Measurements from ENCODE around the gene NPPC. TPM values are rescaled to one million over a fixed set of nuclear protein-coding genes. Genes with fewer than 3 reads are reported as not detected.
A peak's percentile ranks its signal among the peaks of the same experiment; 100 is the strongest.

The NPPC gene
- total and polyA plus RNA-seq, 5 experiments from 2014 or later, result 0.27 TPM; not detected in 4

DNA sequence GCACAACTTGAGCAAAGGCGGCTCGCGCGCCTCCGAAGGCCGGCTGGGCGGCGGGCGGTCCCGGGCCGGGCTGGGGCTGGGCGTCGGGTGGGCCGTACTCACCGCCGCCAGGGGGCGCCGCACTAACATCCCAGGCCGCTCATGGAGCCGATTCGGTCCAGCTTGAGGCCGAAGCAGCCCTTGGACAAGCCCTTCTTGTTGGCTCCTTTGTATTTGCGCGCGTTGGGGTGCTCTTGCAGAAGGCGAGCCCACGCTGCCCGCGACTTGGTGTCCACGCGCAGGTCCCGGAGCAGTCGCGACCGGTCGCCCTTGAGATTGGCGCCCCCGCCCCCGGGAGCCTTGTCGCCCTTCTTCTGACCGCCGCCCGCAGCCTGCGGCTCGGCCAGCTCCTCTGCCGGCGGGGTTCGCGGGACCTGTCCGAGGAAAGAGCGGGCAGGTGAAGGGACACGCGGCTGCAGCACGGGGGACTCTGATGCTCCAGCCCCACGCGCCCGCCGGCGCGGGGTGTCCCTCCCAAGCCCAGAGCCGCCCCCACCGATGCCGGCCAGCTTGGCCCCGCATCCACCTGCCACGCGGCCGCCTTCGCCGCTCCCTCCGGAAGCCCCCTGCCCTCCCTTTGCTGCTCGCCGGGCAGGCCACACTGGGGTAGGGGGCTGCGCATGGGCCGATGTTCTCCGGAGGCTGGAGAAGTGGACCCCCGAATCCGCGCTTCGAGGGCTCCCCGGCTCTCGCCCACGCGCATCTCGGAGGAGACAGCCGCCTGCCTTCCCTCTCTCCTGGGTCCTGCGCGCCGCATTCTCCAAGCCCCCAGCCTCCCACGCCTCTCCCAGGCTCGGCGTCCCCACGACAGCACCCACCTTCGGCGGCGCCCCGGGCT is 655 bp downstream of the NPPC start:
- Mint-ChIP-seq H3K36me3 (no peaks in the 10 kb centered on the region), H3K27me3 (peaks cover 12 to 42% (median 28%) of the 10 kb centered on the region in 5 donors), H3K4me3 (peak overlapping the region in 9 of 10 donors; percentile 48 to 86 (median 69)), H3K27ac (no peak overlapping the region), H3K9me3 (no peaks in the 10 kb centered on the region), H3K4me1 (peaks cover 10 to 17% (median 13%) of the 10 kb centered on the region in 4 donors)
- peak; percentile 56 to 65 for ATAC-seq
- POLR2A ChIA-PET, result interaction anchor here (0.5 to 1.0 kb wide), 2 partner anchors 106 to 402 kb away, joined by 3 to 4 read pairs; no protein-coding TSS in a partner anchor
- DNase-seq, result peak; percentile 33 to 82 (median 70)

DNA sequence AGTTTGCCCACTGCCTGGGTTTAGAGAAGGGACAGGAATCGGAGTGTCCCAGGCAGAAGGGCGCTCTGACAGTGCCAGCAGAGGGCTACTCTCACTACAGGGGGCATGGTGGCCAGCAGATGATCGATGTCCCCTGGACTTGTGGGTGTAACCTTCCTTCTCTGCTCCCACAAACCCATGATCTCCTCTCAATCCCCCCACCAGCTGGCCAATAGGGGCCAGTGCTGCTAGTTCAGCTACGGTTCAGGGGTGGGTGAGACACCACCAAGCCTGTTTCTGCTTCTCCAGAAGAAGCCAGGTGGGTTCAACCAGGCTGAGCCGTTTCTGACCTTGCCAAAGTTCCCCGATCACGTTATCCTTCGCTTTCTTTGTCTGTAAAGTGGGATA is 1.3 kb downstream of the NPPC start:
- no peaks in the 10 kb centered on the region for H3K9me3 Mint-ChIP-seq
- H3K4me1 Mint-ChIP-seq, result peaks cover 10 to 17% (median 13%) of the 10 kb centered on the region in 4 donors
- DNase-seq (no peak), ATAC-seq (no peak)
- peak overlapping the region; percentile 31 to 82 (median 77) for H3K4me3 Mint-ChIP-seq
- H3K27me3 Mint-ChIP-seq, result peaks cover 12 to 42% (median 28%) of the 10 kb centered on the region in 5 donors
- H3K27ac Mint-ChIP-seq, result peak overlapping the region in 2 of 10 donors; percentile 16 to 47
- POLR2A ChIA-PET, result interaction anchor here (1.0 kb wide), 1 partner anchor 403 kb away, joined by 4 read pairs; no protein-coding TSS in a partner anchor
- H3K36me3 Mint-ChIP-seq, result no peaks in the 10 kb centered on the region

DNA sequence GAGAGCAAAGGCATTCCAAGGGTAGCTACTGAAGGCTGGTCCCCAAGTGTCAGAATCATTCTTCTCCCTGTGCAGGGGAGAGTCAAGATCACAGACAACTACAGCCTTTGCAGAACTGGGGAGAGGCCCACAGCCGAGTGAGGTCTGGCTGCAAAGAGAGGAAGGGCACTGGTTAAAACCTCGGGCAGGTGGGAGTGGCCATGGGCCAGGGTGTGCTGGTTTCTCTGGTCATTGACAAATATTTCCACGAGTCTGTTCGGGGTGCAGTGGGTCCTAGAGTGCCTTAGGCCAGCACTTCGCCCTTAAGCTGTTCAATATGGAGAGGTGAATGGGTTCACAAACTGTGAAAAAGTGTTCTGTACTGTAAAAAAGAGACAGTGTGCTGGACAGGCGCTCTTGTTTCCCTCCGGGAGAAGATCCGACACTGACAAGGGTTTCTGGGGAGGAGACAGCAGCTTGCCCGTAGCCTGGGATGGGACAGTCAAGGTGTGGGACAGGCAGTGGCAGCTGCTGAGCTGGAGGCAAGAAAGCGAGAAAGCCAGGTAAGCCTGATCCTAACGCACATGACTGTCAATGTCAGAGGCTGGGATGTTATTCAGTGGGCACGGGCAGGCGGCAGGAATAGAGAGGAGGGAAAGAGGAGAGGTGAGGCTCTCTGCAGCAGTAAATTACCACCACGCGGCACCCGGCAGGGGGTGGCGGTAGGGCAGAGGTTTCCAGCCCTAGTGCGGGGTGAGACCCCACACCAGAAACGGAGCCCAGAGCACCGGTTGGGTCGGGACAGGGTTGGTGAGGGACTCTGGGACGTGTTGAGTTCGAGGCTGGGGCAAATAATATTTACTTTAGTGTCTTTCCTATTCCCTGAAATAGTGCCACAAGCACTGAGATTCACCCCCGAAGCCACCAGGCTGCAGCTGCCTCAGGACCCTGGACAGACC is 2.0 kb downstream of the NPPC start:
- ATAC-seq, result no peak
- POLR2A ChIA-PET, result no interaction called here
- peaks cover 10 to 17% (median 13%) of the 10 kb centered on the region in 4 donors for H3K4me1 Mint-ChIP-seq
- peaks cover 12 to 42% (median 26%) of the 10 kb centered on the region in 5 donors for H3K27me3 Mint-ChIP-seq
- peak overlapping the region in 3 of 10 donors; percentile 7 to 47 (median 16) for H3K27ac Mint-ChIP-seq
- H3K36me3 Mint-ChIP-seq, result no peaks in the 10 kb centered on the region
- H3K9me3 Mint-ChIP-seq, result no peaks in the 10 kb centered on the region
- DNase-seq, result no peak
- peak overlapping the region; percentile 31 to 82 (median 77) for H3K4me3 Mint-ChIP-seq

DNA sequence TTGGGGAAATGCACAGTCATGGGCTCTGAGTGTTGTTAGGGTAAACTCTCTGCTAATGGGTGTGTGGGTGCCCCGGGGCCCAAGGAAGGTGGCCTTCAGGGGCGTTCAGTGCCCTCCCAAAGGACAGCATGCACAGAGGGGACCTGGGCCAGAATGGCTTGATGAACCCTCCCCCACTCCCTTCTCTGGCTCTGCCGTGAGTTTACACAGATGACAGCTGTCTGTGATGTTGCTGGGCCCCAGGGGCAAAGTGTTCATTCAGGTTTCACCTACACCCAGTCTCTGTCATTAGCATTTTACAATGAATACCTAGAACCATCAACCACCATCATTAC is 3.2 kb downstream of the NPPC start:
- no peaks in the 10 kb centered on the region for H3K36me3 Mint-ChIP-seq
- H3K27me3 Mint-ChIP-seq, result peaks cover 10 to 38% (median 23%) of the 10 kb centered on the region in 5 donors
- H3K27ac Mint-ChIP-seq, result no peak overlapping the region
- no peak for ATAC-seq
- no peaks in the 10 kb centered on the region for H3K9me3 Mint-ChIP-seq
- no peak for DNase-seq
- POLR2A ChIA-PET, result no interaction called here
- peaks cover 10 to 17% (median 13%) of the 10 kb centered on the region in 4 donors for H3K4me1 Mint-ChIP-seq
- no peak overlapping the region for H3K4me3 Mint-ChIP-seq

DNA sequence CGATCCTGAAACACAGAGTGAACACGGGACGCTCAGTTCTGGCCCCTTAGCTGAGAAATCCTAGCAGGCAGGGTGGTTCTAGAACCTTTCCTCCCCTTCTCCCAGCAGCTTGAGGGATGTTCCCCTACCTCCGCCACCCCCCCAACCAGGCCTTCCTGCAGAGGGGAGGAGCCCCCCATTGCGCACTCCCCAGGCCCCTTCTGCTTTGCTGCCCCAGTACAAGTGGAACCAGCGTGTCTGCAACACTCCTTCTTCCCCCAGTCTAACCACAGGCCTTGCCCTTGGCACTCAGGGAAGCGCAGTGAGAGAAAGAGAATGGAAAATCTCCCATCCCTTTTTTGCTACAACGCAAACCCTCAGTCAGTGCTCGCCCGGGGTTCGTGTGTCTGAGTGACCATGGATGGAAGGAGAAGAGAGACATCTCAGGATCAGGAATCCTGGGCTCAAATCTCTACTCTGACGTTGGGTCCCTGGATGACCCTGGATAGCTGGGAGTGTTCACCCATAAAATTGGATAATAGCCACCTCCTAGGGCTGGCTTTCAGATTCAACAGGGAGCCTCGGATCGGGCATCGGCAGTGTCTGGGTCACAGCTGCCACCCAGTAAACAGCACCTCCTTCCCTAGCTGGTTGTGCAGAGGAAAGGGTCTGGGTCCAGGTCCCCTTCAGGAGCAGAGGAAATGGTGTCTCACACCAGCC is 3.7 kb downstream of the NPPC start:
- H3K27me3 Mint-ChIP-seq, result peaks cover 10 to 40% (median 23%) of the 10 kb centered on the region in 5 donors
- H3K27ac Mint-ChIP-seq, result no peak overlapping the region
- no peak overlapping the region for H3K4me3 Mint-ChIP-seq
- H3K4me1 Mint-ChIP-seq, result peaks cover 10 to 17% (median 12%) of the 10 kb centered on the region in 4 donors
- POLR2A ChIA-PET, result no interaction called here
- ATAC-seq (no peak), DNase-seq (no peak)
- H3K36me3 Mint-ChIP-seq, result no peaks in the 10 kb centered on the region
- H3K9me3 Mint-ChIP-seq, result no peaks in the 10 kb centered on the region

DNA sequence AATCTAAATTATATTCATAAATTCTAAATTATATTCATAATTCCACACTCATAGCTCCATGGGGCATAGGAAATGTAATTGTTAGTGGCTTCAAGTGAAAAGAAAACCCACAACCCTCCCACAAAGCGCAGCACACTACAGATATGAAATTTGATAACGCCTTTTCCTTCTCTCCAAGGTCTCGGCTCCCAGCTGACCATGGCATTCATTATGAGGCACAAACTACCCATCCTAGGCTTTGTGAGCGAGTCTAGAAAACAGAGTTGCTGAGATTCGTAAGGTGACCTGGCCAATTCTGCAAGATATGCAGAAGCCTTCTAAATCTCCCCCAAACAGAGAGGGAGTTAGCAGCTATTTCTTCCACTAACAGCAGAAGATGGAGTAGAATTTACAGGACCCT is 5.4 kb downstream of the NPPC start:
- no peaks in the 10 kb centered on the region for H3K9me3 Mint-ChIP-seq
- no peak overlapping the region for H3K27ac Mint-ChIP-seq
- H3K4me3 Mint-ChIP-seq, result no peak overlapping the region
- DNase-seq (no peak), ATAC-seq (no peak)
- peaks cover 10 to 30% (median 17%) of the 10 kb centered on the region in 5 donors for H3K27me3 Mint-ChIP-seq
- H3K4me1 Mint-ChIP-seq, result peaks cover 0 to 6% (median 4%) of the 10 kb centered on the region in 4 donors
- H3K36me3 Mint-ChIP-seq, result no peaks in the 10 kb centered on the region
- POLR2A ChIA-PET, result no interaction called here

DNA sequence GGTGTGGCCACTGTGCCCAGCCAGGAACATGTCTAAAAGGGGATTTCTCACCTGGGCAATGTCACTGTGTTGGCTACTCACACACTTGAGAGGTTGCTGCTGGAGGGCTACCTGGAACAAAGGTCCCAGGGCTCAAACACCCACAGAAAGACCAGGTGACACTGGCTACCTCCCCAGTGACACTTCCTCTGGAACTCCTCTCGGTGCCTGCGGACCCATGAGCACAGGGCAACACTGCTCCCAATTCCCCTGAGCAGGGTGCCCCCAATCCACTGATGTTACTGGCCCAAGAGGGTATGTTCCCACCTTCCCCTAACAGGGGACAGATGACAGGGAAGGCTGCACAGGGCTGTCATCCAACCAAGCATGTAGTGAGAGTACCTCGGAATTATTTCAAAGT is 5.8 kb downstream of the NPPC start:
- Mint-ChIP-seq H3K27me3 (peaks cover 10 to 30% (median 17%) of the 10 kb centered on the region in 5 donors), H3K4me3 (no peak overlapping the region), H3K9me3 (no peaks in the 10 kb centered on the region), H3K4me1 (peaks cover 0 to 6% (median 4%) of the 10 kb centered on the region in 4 donors), H3K36me3 (no peaks in the 10 kb centered on the region), H3K27ac (no peak overlapping the region)
- POLR2A ChIA-PET, result no interaction called here
- ATAC-seq, result no peak
- DNase-seq, result no peak

DNA sequence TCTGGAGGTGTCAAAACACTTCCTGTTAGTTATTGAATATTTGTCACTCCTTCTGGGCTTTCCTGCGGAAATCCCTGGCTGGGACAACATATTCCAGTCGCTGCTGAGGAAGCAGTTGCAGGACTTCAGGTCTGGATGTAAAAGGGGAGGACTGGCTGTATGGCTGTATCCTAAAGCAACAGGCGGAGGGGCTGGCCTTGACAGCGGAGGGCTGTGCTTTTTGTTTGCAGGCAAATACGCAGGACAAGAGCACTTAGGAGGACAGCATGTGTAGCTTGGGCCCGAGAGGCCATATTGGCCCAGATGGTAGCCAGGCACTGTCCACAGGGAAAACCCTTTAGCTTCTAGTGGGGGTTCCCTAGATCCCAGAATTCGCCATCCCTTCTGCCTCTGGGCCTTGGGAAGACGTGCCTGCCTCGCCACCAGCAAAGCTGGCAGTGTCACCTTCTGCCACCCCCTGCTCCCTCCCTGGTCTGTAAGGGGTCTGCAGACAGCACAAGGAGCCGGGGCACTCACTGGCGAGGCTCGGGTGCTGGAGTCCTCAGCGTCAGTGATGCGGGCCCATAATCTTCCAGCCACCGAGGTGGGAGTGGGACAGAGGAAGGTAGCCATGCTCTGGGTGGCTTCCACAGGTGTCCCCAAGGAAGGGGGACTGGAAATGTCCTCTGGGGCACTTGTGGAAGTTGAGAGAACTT is 6.7 kb downstream of the NPPC start:
- Mint-ChIP-seq H3K4me1 (peaks cover 0 to 3% (median under 1%) of the 10 kb centered on the region in 4 donors), H3K9me3 (no peaks in the 10 kb centered on the region), H3K4me3 (no peak overlapping the region), H3K36me3 (no peaks in the 10 kb centered on the region), H3K27ac (no peak overlapping the region), H3K27me3 (peaks cover 9 to 25% (median 13%) of the 10 kb centered on the region in 5 donors)
- POLR2A ChIA-PET, result no interaction called here
- ATAC-seq (no peak), DNase-seq (no peak)

DNA sequence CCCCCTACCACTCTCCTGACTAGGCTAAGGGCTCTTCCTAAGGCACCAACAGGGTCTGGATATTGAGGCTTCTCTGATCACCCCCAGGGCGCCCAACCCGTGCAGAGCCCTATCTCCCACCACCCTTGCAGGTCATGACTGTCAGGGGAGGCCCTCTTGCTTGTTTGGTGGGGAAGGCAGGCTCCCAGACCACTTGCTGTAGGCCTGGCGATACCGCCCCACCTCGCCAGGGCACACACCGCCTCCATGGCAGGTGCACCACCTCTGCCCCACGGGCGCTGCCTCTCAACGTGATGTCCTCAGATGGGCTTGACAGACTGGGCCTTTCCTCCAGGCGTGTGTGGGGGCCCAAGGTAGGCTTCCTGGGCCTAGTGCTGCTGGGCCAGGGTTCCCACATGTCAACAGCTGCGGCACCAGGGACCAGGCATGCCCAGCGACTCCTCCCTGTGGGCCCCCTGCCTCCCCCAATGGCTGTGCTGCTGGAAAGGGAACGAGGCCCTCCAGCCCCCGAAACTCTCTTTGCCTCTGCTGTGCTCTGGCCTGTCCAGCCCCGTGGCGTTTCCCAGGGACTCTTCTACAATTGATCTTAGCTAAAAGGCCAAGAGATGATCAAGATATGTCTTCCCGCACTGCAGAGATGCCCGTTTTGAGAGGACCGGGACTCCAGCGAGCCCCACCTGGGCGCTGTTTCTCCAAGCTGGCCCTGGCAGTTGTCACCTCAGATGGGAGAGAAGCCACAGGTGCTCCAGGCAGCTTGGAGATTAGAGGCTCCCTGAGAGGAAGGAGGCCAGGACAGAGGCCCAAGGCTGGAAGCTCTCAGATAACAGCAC is 7.5 kb downstream of the NPPC start:
- Mint-ChIP-seq H3K36me3 (no peaks in the 10 kb centered on the region), H3K27ac (peak overlapping the region in 1 of 10 donors; percentile 4), H3K4me3 (no peak overlapping the region), H3K9me3 (no peaks in the 10 kb centered on the region), H3K4me1 (no peaks in the 10 kb centered on the region), H3K27me3 (peaks cover 2 to 17% (median 6%) of the 10 kb centered on the region in 5 donors)
- no peak for DNase-seq
- POLR2A ChIA-PET, result no interaction called here
- no peak for ATAC-seq

DNA sequence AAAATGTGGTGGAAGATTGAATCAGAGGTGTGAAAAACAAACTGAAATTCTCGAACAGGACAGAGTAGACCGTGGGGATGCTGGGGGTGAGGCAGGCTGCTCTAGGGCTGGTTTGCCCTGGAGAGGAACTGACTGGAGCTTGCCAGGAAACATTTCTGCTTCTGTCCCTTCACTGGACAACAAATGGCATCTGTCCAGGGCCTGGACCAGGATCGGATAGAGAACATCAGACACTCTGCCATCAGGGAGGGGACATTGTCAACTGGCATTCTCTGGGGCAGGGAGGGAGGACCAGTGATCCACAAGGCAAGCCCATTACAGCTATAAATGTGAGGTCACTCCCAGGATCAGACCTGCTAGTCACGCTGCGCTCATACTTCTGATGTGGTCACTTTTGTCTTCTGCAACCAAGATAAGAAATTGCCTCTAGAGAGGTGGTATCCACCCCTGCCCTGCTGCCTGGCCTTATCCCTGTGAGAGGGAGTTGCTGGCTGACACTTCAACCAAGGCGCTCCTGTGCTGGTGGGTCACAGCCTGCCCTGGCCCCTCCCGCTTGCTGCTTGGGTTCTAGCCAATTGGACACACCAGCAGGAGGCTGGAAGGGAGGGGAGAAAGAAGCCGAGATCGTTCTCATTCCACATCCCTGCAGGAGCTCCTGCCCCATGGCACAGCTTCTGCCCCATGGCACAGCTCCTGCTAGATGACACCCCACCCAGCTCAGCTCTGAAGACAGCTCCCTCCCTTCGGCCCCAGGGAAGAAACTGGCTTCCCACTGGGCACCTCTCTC is 8.7 kb downstream of the NPPC start:
- Mint-ChIP-seq H3K9me3 (no peaks in the 10 kb centered on the region), H3K4me3 (no peak overlapping the region), H3K36me3 (no peaks in the 10 kb centered on the region), H3K27ac (no peak overlapping the region), H3K4me1 (no peaks in the 10 kb centered on the region), H3K27me3 (peaks cover 0 to 9% (median 4%) of the 10 kb centered on the region in 5 donors)
- no peak for DNase-seq
- ATAC-seq, result no peak
- POLR2A ChIA-PET, result no interaction called here

Data from naive thymus-derived CD8-positive, alpha-beta T cell (primary cell).